Ovary (tissue), 3 donors: ENCODE data around the gene SYS1.

Experiments used
- EP300 ChIP-seq: sonication (generic); formaldehyde crosslinking; IDR thresholded peaks from one replicate; pipeline ENCODE4 v1.6.1; 2017; ENCODE audit warnings: antibody characterized with exemption
- POLR2A ChIP-seq: fragments of 450-650 bp; IDR thresholded peaks from one replicate; pipeline ENCODE4 v1.6.1; 2017; ENCODE audit warnings: antibody characterized with exemption, mild to moderate bottlenecking, moderate library complexity
- TF ChIP-seq, protein P1 (sequence below), 3 donors: fragments of 450-650 bp in 2 of 3; fragments of 200-600 bp in 1 of 3; IDR thresholded peaks; one replicate each; pipeline versions ENCODE4 v1.5.1 to v1.8.0; 2016 to 2022; ENCODE audit warnings: antibody characterized with exemption in 3 of 3, mild to moderate bottlenecking in 1 of 3
- donor health status: DM: no; HTN: no; CAD: no.

DNA sequence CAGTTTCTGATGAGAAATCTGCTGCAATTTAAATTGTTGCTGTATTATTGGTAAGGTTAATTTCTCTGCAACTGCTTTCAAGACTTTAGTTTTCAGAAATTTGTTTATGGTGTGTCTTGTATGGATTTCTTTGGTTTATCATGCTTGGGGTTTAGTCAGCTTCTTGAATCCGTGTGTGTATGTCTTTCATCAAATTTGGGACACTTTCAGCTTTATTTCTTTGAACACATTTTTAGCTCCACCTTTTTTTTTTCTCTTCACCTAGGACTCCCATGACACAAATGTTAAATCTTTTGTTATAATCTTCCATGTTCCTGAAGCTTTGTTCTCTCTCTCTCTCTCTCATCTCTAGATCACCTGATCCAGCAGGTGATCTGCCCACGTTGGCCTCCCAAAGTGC is 28.6 kb downstream of the SYS1 start:
- TF ChIP-seq, protein P1, sequence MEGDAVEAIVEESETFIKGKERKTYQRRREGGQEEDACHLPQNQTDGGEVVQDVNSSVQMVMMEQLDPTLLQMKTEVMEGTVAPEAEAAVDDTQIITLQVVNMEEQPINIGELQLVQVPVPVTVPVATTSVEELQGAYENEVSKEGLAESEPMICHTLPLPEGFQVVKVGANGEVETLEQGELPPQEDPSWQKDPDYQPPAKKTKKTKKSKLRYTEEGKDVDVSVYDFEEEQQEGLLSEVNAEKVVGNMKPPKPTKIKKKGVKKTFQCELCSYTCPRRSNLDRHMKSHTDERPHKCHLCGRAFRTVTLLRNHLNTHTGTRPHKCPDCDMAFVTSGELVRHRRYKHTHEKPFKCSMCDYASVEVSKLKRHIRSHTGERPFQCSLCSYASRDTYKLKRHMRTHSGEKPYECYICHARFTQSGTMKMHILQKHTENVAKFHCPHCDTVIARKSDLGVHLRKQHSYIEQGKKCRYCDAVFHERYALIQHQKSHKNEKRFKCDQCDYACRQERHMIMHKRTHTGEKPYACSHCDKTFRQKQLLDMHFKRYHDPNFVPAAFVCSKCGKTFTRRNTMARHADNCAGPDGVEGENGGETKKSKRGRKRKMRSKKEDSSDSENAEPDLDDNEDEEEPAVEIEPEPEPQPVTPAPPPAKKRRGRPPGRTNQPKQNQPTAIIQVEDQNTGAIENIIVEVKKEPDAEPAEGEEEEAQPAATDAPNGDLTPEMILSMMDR (IDR thresholded peaks at IDR 0.05): no peak
- TF ChIP-seq EP300 (no peak), POLR2A (no peak)
